GM18870 (cell line): Measurements from ENCODE around the gene PSMA7.
"Not testable (repeated sequence)": the region's sequence is repeated elsewhere in the genome, so short reads cannot be mapped to it uniquely, and the experiment has no call there.

Source experiments
- ATAC-seq: cut with Tn5 transposase; IDR thresholded peaks from one replicate; pipeline ENCODE4 v1.9.1; 2021; ENCODE audit warnings: moderate library complexity; ENCODE audit not compliant: unreplicated experiment

The PSMA7 gene

GRCh38 chr20:62156254-62156556 lies 13.0 kb upstream of the PSMA7 start:
- no peak for ATAC-seq

- no peak for ATAC-seq
These were observed 12.4 kb upstream of the PSMA7 start for GRCh38 chr20:62155428-62156253.

- no peak for ATAC-seq
These were observed 8.7 kb upstream of the PSMA7 start for GRCh38 chr20:62151835-62152364.

GRCh38 chr20:62151225-62151624 lies 8.0 kb upstream of the PSMA7 start:
- no peak for ATAC-seq

GRCh38 chr20:62150310-62150575 lies 7.0 kb upstream of the PSMA7 start:
- no peak for ATAC-seq

- no peak for ATAC-seq
These were observed 6.5 kb upstream of the PSMA7 start for GRCh38 chr20:62149532-62150309.

GRCh38 chr20:62148908-62149314 lies 5.7 kb upstream of the PSMA7 start:
- ATAC-seq: no peak

- ATAC-seq: not testable (repeated sequence)
These were observed 5.2 kb upstream of the PSMA7 start for GRCh38 chr20:62148383-62148782.

- no peak for ATAC-seq
These were observed 4.3 kb upstream of the PSMA7 start for GRCh38 chr20:62147528-62147927.

GRCh38 chr20:62147125-62147524 lies 3.9 kb upstream of the PSMA7 start:
- no peak for ATAC-seq

GRCh38 chr20:62146019-62146755 lies 3.0 kb upstream of the PSMA7 start:
- ATAC-seq: no peak

GRCh38 chr20:62145688-62146018 lies 2.5 kb upstream of the PSMA7 start:
- no peak for ATAC-seq

GRCh38 chr20:62143957-62144825 lies 997 bp upstream of the PSMA7 start:
- ATAC-seq: no peak

- ATAC-seq: no peak
These were observed 728 bp downstream of the PSMA7 start for GRCh38 chr20:62142252-62143080.

GRCh38 chr20:62141397-62142251 lies 1.6 kb downstream of the PSMA7 start:
- ATAC-seq: no peak

GRCh38 chr20:62141043-62141396 lies 2.2 kb downstream of the PSMA7 start:
- ATAC-seq: no peak

GRCh38 chr20:62139636-62140035 lies 3.6 kb downstream of the PSMA7 start:
- no peak for ATAC-seq

GRCh38 chr20:62138912-62139311 lies 4.3 kb downstream of the PSMA7 start:
- ATAC-seq: no peak

GRCh38 chr20:62138204-62138543 lies 5.0 kb downstream of the PSMA7 start:
- ATAC-seq: no peak
